ENCODE data around the gene SIPA1L3. TPM values are rescaled to one million over a fixed set of nuclear protein-coding genes. Genes with fewer than 3 reads are reported as not detected.

Gene SIPA1L3
- total RNA-seq, 2 donors from 2014 or later, result 42.8 to 48.2 TPM

DNA sequence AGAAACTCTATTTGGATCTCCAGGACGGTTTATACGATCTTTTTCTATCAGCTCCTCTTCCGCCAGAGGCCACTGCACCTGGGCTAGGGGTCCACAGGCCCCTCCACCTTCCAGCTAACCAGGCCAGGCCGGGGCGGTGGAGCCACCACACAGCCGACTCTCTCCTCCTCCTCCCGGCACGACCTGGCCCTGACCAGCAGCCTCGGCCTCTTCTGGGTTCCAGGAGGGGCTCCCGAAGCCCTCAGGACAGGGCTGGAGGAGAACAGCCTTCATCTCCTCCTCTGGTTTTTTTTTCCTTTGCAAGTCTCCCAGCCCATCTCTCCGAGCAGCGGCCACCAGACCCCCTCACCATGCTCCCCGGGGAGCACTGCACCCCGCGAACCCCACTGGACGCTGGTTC, 299.9 kb downstream of the SIPA1L3 start:
- Mint-ChIP-seq H3K27me3 (ENCODE audit: insufficient read depth) (peaks cover 32% of the 10 kb centered on the region), H3K4me3 (no peak overlapping the region), H3K36me3 (ENCODE audit: low read depth) (peaks cover 7% of the 10 kb centered on the region), H3K27ac (no peak overlapping the region), H3K9me3 (no peaks in the 10 kb centered on the region), H3K4me1 (peaks cover 18% of the 10 kb centered on the region)
- peak overlapping the region; percentile 32 for H3K27ac ChIP-seq (ENCODE audit: low read depth, low read length)
- H3K9ac ChIP-seq (ENCODE audit: extremely low read depth, low read length, poor library complexity, severe bottlenecking), result no peak overlapping the region
- H3K27me3 ChIP-seq (ENCODE audit: control insufficient read depth, insufficient read depth, low read length, poor library complexity, severe bottlenecking), result peaks cover 24% of the 10 kb centered on the region
- WGBS, 2 experiments (ENCODE audit: insufficient coverage in 1 of 2, insufficient read length in 1 of 2), result 90% methylated on average over 5 to 16 of the region's 16 CpGs
- no peak overlapping the region for H3K4me3 ChIP-seq (ENCODE audit: low read length)
- H3K9me3 ChIP-seq (ENCODE audit: control insufficient read depth, low read length), result no peaks in the 10 kb centered on the region
- peaks cover 4% of the 10 kb centered on the region for H3K4me1 ChIP-seq (ENCODE audit: control insufficient read depth, insufficient read depth, low read length)
- H3K36me3 ChIP-seq (ENCODE audit: control insufficient read depth, insufficient read depth, low read length), result no peaks in the 10 kb centered on the region
- TF ChIP-seq, protein P1, sequence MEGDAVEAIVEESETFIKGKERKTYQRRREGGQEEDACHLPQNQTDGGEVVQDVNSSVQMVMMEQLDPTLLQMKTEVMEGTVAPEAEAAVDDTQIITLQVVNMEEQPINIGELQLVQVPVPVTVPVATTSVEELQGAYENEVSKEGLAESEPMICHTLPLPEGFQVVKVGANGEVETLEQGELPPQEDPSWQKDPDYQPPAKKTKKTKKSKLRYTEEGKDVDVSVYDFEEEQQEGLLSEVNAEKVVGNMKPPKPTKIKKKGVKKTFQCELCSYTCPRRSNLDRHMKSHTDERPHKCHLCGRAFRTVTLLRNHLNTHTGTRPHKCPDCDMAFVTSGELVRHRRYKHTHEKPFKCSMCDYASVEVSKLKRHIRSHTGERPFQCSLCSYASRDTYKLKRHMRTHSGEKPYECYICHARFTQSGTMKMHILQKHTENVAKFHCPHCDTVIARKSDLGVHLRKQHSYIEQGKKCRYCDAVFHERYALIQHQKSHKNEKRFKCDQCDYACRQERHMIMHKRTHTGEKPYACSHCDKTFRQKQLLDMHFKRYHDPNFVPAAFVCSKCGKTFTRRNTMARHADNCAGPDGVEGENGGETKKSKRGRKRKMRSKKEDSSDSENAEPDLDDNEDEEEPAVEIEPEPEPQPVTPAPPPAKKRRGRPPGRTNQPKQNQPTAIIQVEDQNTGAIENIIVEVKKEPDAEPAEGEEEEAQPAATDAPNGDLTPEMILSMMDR (conservative IDR thresholded peaks at IDR 0.05), result no peak
- DNase-seq, result no peak

DNA sequence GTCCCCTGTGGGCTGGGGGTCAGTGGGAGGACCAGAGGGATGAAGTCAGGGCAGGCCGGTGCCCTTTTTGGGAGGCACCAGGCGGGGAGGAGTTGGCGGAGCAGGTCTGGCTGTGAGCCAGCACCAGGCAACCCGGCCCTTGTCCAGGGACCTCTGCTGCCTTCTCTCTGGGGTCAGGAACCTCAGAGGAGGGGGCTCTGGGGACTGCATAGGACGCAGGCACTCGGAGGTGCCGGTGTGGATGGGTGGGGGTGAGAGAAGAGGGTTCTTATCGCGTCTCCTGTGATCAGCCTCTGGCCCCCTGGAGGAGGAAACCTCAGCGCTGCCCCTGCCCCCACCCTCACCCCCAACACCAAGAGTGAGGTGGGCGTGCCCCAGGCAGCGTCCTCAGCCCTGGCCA, 300.5 kb downstream of the SIPA1L3 start:
- H3K27ac Mint-ChIP-seq, result no peak overlapping the region
- DNase-seq, result no peak
- no peaks in the 10 kb centered on the region for H3K9me3 Mint-ChIP-seq
- TF ChIP-seq, protein P1 (conservative IDR thresholded peaks at IDR 0.05), result peak; percentile 35
- Histone ChIP-seq H3K9me3 (ENCODE audit: control insufficient read depth, low read length) (no peaks in the 10 kb centered on the region), H3K4me1 (ENCODE audit: control insufficient read depth, insufficient read depth, low read length) (peaks cover 4% of the 10 kb centered on the region), H3K27me3 (ENCODE audit: control insufficient read depth, insufficient read depth, low read length, poor library complexity, severe bottlenecking) (peaks cover 24% of the 10 kb centered on the region), H3K4me3 (ENCODE audit: low read length) (no peak overlapping the region), H3K27ac (ENCODE audit: low read depth, low read length) (no peak overlapping the region), H3K9ac (ENCODE audit: extremely low read depth, low read length, poor library complexity, severe bottlenecking) (no peak overlapping the region), H3K36me3 (ENCODE audit: control insufficient read depth, insufficient read depth, low read length) (no peaks in the 10 kb centered on the region)
- no peak overlapping the region for H3K4me3 Mint-ChIP-seq
- H3K4me1 Mint-ChIP-seq, result peaks cover 18% of the 10 kb centered on the region
- H3K27me3 Mint-ChIP-seq (ENCODE audit: insufficient read depth), result peaks cover 32% of the 10 kb centered on the region
- WGBS, 2 experiments (ENCODE audit: insufficient coverage in 1 of 2, insufficient read length in 1 of 2), result 69 to 86% methylated on average over 2 to 9 of the region's 12 CpGs
- peaks cover 4% of the 10 kb centered on the region for H3K36me3 Mint-ChIP-seq (ENCODE audit: low read depth)

DNA sequence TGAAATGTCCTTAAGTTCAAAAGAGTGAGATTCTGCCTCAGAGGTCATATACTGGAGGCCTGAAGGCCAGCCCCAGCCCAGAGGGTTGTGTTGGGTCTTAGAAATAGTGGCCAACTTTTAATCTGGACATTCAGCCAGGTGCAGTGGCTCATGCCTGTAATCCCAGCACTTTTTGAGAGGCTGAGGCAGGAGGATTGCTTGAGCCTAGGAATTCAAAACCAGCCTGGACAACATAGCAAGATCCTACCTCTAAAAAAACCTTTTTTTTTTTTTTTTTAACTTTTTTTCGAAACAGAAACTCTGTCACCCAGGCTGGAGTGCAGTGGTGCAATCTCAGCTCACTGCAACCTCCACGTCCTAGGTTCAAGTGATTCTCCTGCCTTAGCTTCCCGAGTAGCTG, 301.6 kb downstream of the SIPA1L3 start:
- no peaks in the 10 kb centered on the region for H3K36me3 Mint-ChIP-seq (ENCODE audit: low read depth)
- TF ChIP-seq, protein P1 (conservative IDR thresholded peaks at IDR 0.05), result no peak
- H3K4me3 Mint-ChIP-seq, result no peak overlapping the region
- peaks cover 18% of the 10 kb centered on the region for H3K4me1 Mint-ChIP-seq
- Histone ChIP-seq H3K27me3 (ENCODE audit: control insufficient read depth, insufficient read depth, low read length, poor library complexity, severe bottlenecking) (peaks cover 24% of the 10 kb centered on the region), H3K36me3 (ENCODE audit: control insufficient read depth, insufficient read depth, low read length) (no peaks in the 10 kb centered on the region), H3K4me3 (ENCODE audit: low read length) (no peak overlapping the region), H3K9ac (ENCODE audit: extremely low read depth, low read length, poor library complexity, severe bottlenecking) (no peak overlapping the region), H3K9me3 (ENCODE audit: control insufficient read depth, low read length) (no peaks in the 10 kb centered on the region), H3K27ac (ENCODE audit: low read depth, low read length) (no peak overlapping the region), H3K4me1 (ENCODE audit: control insufficient read depth, insufficient read depth, low read length) (peaks cover 4% of the 10 kb centered on the region)
- H3K9me3 Mint-ChIP-seq, result no peaks in the 10 kb centered on the region
- 81 to 92% methylated on average over 2 to 3 of the region's 3 CpGs for WGBS, 2 experiments (ENCODE audit: insufficient coverage in 1 of 2, insufficient read length in 1 of 2)
- H3K27me3 Mint-ChIP-seq (ENCODE audit: insufficient read depth), result peaks cover 36% of the 10 kb centered on the region
- H3K27ac Mint-ChIP-seq, result no peak overlapping the region
- DNase-seq, result no peak
